Measurements from ENCODE around the gene WDTC1. TPM values are rescaled to one million over a fixed set of nuclear protein-coding genes. Genes with fewer than 3 reads are reported as not detected.

Gene WDTC1
- total RNA-seq, 2 experiments from 2014 or later, result 41.5 to 43.0 TPM

DNA sequence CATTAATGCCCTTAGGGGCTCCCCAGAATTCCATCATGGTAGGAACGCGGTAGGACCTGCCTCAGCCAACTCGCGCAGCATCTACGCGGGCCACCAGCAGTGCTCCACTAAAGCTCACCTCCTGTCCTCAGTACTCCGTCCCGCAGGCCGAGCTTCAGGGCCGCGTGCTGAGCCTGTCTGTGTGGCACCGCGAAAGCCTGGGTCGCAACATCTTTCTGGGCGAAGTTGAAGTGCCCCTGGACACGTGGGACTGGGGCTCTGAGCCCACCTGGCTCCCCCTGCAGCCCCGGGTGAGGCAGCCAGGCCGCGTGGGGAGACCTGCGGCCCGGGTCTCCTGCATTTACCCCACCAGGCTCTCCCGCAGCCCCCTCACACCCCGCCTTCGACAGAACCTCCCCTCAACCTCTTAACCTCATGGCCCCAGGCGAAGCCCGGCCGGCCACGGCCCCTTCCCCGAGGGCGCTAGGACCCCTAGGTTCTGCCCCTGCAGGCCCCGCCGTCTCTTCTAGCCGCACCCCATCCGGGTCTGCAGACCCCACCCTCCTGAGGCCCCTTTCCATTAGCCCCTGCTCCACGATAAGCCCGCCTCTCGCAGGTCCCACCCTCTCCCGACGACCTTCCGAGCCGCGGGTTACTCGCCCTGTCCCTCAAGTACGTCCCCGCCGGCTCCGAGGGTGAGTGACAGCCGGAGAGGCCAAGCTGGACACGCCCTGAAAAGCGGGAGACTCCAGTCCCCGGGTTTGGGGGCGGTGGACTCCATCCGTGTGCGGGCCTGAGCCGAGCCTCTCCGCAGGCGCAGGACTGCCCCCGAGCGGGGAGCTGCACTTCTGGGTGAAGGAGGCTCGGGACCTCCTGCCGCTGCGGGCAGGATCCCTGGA lies 116.5 kb downstream of the WDTC1 start:
- H3K9me3 Mint-ChIP-seq, result no peaks in the 10 kb centered on the region
- H3K36me3 Mint-ChIP-seq, result peaks cover 8% of the 10 kb centered on the region
- H3K4me1 Mint-ChIP-seq, result peaks cover 8% of the 10 kb centered on the region
- no peaks in the 10 kb centered on the region for H3K27me3 Mint-ChIP-seq
- ATAC-seq (ENCODE audit: low read depth) (no peak), DNase-seq (no peak)
- H3K4me3 Mint-ChIP-seq, result no peak overlapping the region
- POLR2A ChIA-PET, result interaction anchor here (1.8 to 2.1 kb wide), 2 partner anchors 9 kb away, joined by 5 to 11 read pairs; partner anchors contain the start of gene SYTL1
- no peak overlapping the region for H3K27ac Mint-ChIP-seq

DNA sequence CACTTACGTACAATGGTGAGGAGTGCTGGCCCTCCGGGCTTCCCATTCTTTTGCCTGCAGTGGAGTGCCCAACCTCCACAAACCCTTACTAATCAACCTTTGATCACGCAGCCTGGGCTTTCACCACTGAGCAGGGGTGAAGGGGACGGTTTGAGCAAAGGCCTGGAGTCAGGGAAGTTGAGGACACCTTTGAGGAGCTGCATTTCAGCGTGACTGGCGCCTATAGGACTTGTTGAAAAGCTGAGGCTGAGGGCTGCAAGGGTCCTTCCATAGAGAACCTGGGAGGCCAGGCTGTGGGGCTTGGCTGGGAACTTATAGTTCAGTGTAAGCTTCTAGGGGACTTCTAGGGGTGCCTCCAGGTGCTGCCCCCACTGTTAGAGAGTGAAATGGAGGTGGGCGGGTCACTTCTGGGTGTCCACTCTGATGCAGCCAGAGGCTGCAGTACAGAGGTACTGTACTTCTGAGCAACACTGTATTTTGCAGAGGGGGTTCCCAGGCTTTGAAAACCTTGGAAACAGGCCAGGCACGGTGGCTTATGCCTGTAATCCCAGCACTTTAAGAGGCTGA lies 117.2 kb downstream of the WDTC1 start:
- no peak for DNase-seq
- H3K27ac Mint-ChIP-seq, result no peak overlapping the region

DNA sequence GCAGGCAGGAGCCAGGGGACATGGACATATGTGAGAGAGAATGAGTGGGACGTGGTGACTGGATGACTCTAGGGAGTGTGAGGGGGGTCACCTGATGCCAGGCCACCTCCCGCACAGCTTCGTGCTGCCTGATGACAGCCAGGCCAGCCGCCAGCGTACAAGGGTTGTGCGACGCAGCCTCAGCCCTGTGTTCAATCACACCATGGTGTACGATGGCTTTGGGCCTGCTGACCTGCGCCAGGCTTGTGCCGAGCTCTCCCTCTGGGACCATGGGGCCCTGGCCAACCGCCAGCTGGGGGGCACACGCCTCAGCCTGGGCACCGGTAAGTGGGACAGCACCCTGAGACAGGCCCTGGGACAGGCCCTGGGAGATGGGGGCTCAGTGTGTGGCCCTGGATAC lies 118.7 kb downstream of the WDTC1 start:
- DNase-seq (no peak), ATAC-seq (ENCODE audit: low read depth) (no peak)
- POLR2A ChIA-PET, result interaction anchor here (1.3 to 1.5 kb wide), 2 partner anchors 10 to 12 kb away, joined by 3 to 5 read pairs; no protein-coding TSS in a partner anchor
- peaks cover 13% of the 10 kb centered on the region for H3K4me1 Mint-ChIP-seq
- H3K27me3 Mint-ChIP-seq, result no peaks in the 10 kb centered on the region
- H3K9me3 Mint-ChIP-seq, result no peaks in the 10 kb centered on the region
- H3K4me3 Mint-ChIP-seq, result no peak overlapping the region
- H3K36me3 Mint-ChIP-seq, result peaks cover under 1% of the 10 kb centered on the region
- no peak overlapping the region for H3K27ac Mint-ChIP-seq

More for the DNA sequence above, 117.2 kb downstream of the WDTC1 start:
- Mint-ChIP-seq H3K36me3 (peaks cover 4% of the 10 kb centered on the region), H3K27me3 (no peaks in the 10 kb centered on the region), H3K4me1 (peaks cover 12% of the 10 kb centered on the region), H3K4me3 (no peak overlapping the region), H3K9me3 (no peaks in the 10 kb centered on the region)
- POLR2A ChIA-PET, result interaction anchor here (1.8 kb wide), 1 partner anchor 10 kb away, joined by 5 read pairs; the partner anchor contains the start of gene SYTL1
- ATAC-seq (ENCODE audit: low read depth), result no peak

DNA sequence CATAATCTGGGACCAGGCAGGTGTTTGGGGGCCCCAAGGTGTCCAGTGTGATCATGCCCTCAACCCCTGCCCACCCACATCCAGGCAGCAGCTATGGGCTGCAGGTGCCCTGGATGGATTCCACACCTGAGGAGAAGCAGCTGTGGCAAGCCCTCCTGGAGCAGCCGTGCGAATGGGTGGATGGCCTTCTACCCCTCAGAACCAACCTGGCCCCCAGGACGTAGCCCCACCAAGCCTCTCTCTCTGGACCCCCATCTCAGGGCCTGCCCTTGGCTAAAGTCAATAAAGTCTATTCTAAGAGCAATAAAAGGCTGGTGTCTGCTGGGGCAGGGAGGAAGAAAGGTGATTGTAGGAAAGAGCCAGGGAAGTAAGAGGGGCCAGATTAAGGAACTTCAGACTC lies 119.2 kb downstream of the WDTC1 start:
- POLR2A ChIA-PET, result interaction anchor here (0.7 to 4.2 kb wide), 4 partner anchors 9 to 180 kb away, joined by 3 to 29 read pairs (median 4); no protein-coding TSS in a partner anchor
- Mint-ChIP-seq H3K4me1 (peaks cover 13% of the 10 kb centered on the region), H3K27ac (no peak overlapping the region), H3K27me3 (no peaks in the 10 kb centered on the region), H3K36me3 (no peaks in the 10 kb centered on the region), H3K9me3 (no peaks in the 10 kb centered on the region), H3K4me3 (no peak overlapping the region)
- ATAC-seq (ENCODE audit: low read depth), result no peak
- no peak for DNase-seq

DNA sequence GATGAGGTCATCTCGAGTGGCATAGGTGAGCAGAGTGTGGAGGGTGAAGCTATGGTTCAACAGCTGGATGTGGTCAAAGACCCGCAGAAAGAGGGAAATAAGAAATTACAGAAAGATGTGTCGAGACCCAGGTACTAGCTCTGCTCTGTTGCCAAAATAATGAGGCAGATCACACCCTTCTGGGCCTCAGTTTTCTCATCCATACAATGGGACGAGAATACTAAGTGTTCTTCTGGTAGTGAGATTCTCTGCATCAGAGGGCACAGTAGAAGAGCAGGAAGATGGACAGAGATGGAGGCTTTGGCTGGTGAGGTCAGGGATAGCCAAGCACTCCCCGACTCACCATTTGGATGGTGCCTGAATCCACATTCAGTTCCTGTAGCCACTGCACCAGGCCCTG lies 121.3 kb downstream of the WDTC1 start:
- ATAC-seq (ENCODE audit: low read depth), result no peak
- Mint-ChIP-seq H3K4me1 (peaks cover 27% of the 10 kb centered on the region), H3K36me3 (no peaks in the 10 kb centered on the region), H3K9me3 (no peaks in the 10 kb centered on the region), H3K27me3 (peaks cover 6% of the 10 kb centered on the region), H3K27ac (peak overlapping the region; percentile 86), H3K4me3 (no peak overlapping the region)
- POLR2A ChIA-PET, result interaction anchor here (1.1 to 4.2 kb wide), 4 partner anchors 10 to 31 kb away, joined by 3 to 29 read pairs (median 14); partner anchors contain the start of genes MAP3K6 and SYTL1
- DNase-seq, result no peak

DNA sequence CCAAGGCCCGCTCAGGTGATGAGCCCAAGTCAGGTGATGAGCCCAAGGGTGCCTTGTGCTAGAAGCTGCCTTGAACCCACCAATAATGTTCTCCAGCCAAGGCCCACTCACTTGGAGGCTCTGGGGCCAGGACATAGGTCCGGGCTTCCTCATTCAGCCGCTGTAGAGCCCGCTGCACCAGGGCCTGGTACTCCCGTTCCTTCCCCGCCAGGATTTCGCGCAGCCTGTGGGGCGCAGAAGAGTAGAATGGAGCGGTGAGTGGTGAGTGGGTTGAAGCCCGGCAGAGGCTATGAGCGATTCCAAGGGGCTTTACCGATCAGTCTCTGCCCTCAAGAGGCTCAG lies 121.8 kb downstream of the WDTC1 start:
- DNase-seq (no peak), ATAC-seq (ENCODE audit: low read depth) (no peak)
- H3K36me3 Mint-ChIP-seq, result no peaks in the 10 kb centered on the region
- POLR2A ChIA-PET, result interaction anchor here (1.1 to 4.2 kb wide), 4 partner anchors 9 to 32 kb away, joined by 3 to 29 read pairs (median 14); partner anchors contain the start of genes MAP3K6 and SYTL1
- H3K4me1 Mint-ChIP-seq, result peaks cover 27% of the 10 kb centered on the region
- no peaks in the 10 kb centered on the region for H3K9me3 Mint-ChIP-seq
- H3K27ac Mint-ChIP-seq, result peak overlapping the region; percentile 86
- H3K4me3 Mint-ChIP-seq, result peak overlapping the region; percentile 48
- H3K27me3 Mint-ChIP-seq, result peaks cover 6% of the 10 kb centered on the region

DNA sequence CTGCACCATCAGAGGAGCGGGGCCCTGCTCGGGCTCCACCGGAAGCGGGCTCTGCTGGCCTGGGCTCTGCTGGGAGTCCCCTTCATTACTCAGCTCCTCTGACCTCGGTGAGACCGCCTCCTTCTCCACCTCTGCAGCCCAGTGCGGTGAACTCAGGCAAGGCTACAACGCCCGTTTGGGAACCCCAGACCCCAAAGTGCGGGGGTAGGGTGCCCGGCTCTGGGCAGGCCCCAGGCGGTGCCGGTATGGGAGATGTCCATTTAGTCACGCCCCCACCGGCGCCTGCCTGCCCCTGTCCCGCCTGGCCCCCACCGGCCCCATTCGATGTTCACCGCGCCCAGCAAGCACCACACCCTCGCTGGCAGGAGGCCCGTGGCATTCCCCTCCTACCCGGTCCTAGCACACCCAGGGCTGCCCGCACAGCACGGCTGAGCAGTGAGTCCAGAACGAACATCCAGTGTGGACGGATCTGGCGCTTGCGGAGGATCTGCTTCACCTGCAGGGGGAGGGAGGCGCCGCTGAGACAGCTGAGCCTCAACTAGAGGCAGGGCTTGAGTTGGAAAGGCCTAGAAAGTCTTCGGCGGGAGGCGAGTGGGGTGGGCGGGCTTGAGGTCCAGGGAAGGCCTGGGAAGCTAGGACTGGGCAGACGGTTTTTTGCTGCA lies 122.3 kb downstream of the WDTC1 start:
- H3K9me3 Mint-ChIP-seq, result no peaks in the 10 kb centered on the region
- H3K4me1 Mint-ChIP-seq, result peaks cover 27% of the 10 kb centered on the region
- peaks cover 6% of the 10 kb centered on the region for H3K27me3 Mint-ChIP-seq
- no peaks in the 10 kb centered on the region for H3K36me3 Mint-ChIP-seq
- peak overlapping the region; percentile 78 for H3K4me3 Mint-ChIP-seq
- POLR2A ChIA-PET, result interaction anchor here (1.0 to 4.2 kb wide), 14 partner anchors 8 to 248 kb away, joined by 3 to 29 read pairs (median 4); partner anchors contain the start of genes MAP3K6 and SYTL1
- peak; percentile 49 for DNase-seq
- peak; percentile 23 for ATAC-seq (ENCODE audit: low read depth)
- peak overlapping the region; percentile 86 for H3K27ac Mint-ChIP-seq

DNA sequence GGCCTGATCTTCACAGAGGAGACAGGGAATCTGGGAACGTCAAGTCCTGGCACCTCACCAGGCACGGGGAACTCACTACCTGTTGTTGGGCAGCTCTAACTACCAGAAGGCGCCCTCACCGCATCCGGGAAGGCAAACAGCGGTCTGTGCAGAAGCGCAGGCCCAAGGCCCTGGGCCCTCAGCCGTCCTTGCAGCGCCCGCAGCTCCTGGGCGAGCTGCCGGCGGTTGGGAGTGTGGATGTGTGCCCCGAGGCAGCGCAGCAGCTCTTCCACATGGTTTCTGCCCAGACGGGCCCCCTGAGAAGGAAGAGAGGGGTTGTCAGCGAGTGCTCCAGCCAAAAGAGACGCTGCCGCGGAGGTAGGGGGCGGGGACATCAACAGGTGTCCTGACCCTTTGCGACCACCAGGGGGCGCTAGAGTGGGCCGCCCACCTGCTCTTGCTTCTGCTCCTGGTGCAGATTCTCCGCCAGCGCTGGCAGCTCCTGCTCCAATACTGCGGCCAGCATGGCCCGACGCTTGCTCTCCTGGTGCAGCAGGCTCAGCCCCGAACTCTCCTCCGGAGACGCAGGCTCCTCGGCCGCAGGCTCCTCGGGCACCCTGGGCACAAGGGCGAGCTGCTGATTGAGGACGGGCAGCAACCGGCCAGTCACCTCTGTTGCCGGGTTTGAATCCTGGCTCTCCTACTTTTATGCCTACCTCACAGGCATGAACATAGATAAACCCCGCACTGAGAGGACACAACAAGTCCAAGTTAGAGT lies 123.0 kb downstream of the WDTC1 start:
- peak; percentile 71 for ATAC-seq (ENCODE audit: low read depth)
- peaks cover 6% of the 10 kb centered on the region for H3K27me3 Mint-ChIP-seq
- peak overlapping the region; percentile 78 for H3K4me3 Mint-ChIP-seq
- peaks cover 27% of the 10 kb centered on the region for H3K4me1 Mint-ChIP-seq
- H3K27ac Mint-ChIP-seq, result peak overlapping the region; percentile 86
- POLR2A ChIA-PET, result interaction anchor here (0.5 to 4.2 kb wide), 13 partner anchors 9 to 247 kb away, joined by 3 to 29 read pairs (median 4); partner anchors contain the start of genes MAP3K6 and SYTL1
- H3K36me3 Mint-ChIP-seq, result no peaks in the 10 kb centered on the region
- H3K9me3 Mint-ChIP-seq, result no peaks in the 10 kb centered on the region
- DNase-seq, result peak; percentile 89

Other genes with a start within 250 kb of the WDTC1 start
- not detected for gene TRNP1, start 240.9 kb upstream of the WDTC1 start, total RNA-seq
- not detected for gene TENT5B, start 221.8 kb upstream of the WDTC1 start, total RNA-seq
- 10 to 100 TPM; 23.7 to 24.5 TPM for gene SLC9A1, start 79.5 kb upstream of the WDTC1 start, total RNA-seq
- gene TMEM222, start 87.5 kb downstream of the WDTC1 start, total RNA-seq, result 10 to 100 TPM; 35.8 to 40.4 TPM
- gene SYTL1, start 107.4 kb downstream of the WDTC1 start, total RNA-seq, result 100 to 1,000 TPM; 103 to 105 TPM
- 1 to 10 TPM; 8.6 to 9.0 TPM for gene MAP3K6, start 132.3 kb downstream of the WDTC1 start, total RNA-seq
- not detected for gene FCN3, start 140.2 kb downstream of the WDTC1 start, total RNA-seq
- not detected for gene CD164L2, start 148.7 kb downstream of the WDTC1 start, total RNA-seq
- gene GPR3, start 158.0 kb downstream of the WDTC1 start, total RNA-seq, result under 1 TPM; 0.42 to 0.43 TPM

All from activated naive CD8-positive, alpha-beta T cell treated with anti-CD3 and anti-CD28 coated beads, Interleukin-2, amount 10 ng/mL, durations not matched to agents 7 days and 5 days (primary cell).